HepG2 (cell line): ENCODE measurements around the gene GAL3ST1. TPM values are rescaled to one million over a fixed set of nuclear protein-coding genes. Genes with fewer than 3 reads are reported as not detected.

Source experiments
- AGO1 ChIP-seq: fragments of 200-400 bp; formaldehyde crosslinking; IDR thresholded peaks from 2 replicates; pipeline ENCODE4 v1.6.1; 2017; ENCODE audit warnings: mild to moderate bottlenecking, low read depth, low read length, moderate library complexity; ENCODE audit not compliant: poor library complexity, severe bottlenecking
- ATAD3A ChIP-seq: sonication (generic); formaldehyde crosslinking; IDR thresholded peaks from 2 replicates; pipeline ENCODE4 v1.4.0; 2020; ENCODE audit warnings: missing genetic modification reagents
- ATF2 ChIP-seq: sonication (generic); formaldehyde crosslinking; IDR thresholded peaks from 2 replicates; pipeline ENCODE4 v1.4.0; 2020; ENCODE audit warnings: missing genetic modification reagents
- ATRX ChIP-seq: sonication (generic); formaldehyde crosslinking; IDR thresholded peaks from 2 replicates; pipeline ENCODE4 v1.4.0; 2020; ENCODE audit warnings: missing genetic modification reagents, borderline replicate concordance
- BATF2 ChIP-seq: sonication (generic); formaldehyde crosslinking; IDR thresholded peaks from 2 replicates; pipeline ENCODE4 v1.8.0; 2022; ENCODE audit warnings: mild to moderate bottlenecking, missing genetic modification reagents, moderate library complexity
- BRF2 ChIP-seq: sonication (generic); formaldehyde crosslinking; IDR thresholded peaks from 2 replicates; pipeline ENCODE4 v1.8.1; 2022; ENCODE audit warnings: mild to moderate bottlenecking, missing genetic modification reagents
- GATAD1 ChIP-seq: IDR thresholded peaks from 2 replicates; pipeline ENCODE4 v1.6.1; 2016; ENCODE audit warnings: missing genetic modification reagents, missing compliant biosample characterization
- GTF3A ChIP-seq: sonication (generic); formaldehyde crosslinking; conservative IDR thresholded peaks from 2 replicates; pipeline ENCODE4 v1.4.0; 2020; ENCODE audit warnings: mild to moderate bottlenecking, missing genetic modification reagents
- KDM4B ChIP-seq: sonication (generic); formaldehyde crosslinking; IDR thresholded peaks from 2 replicates; pipeline ENCODE4 v1.4.0; 2020; ENCODE audit warnings: missing genetic modification reagents
- MTF2 ChIP-seq: sonication (generic); formaldehyde crosslinking; IDR thresholded peaks from 2 replicates; pipeline ENCODE4 v1.5.0; 2020; ENCODE audit warnings: missing genetic modification reagents, borderline replicate concordance
- NFYC ChIP-seq: IDR thresholded peaks from 2 replicates; pipeline ENCODE4 v1.6.1; 2016; ENCODE audit warnings: missing genetic modification reagents, missing compliant biosample characterization
- NONO ChIP-seq, 2 experiments: fragments of 450-650 bp in 1 of 2; sonication (generic) in 1 of 2; formaldehyde crosslinking in 1 of 2; IDR thresholded peaks in 1 of 2; conservative IDR thresholded peaks in 1 of 2; 2 replicates each; pipeline versions ENCODE4 v1.6.1 to v1.8.0; 2017 to 2022; ENCODE audit warnings: mild to moderate bottlenecking in 1 of 2, missing genetic modification reagents in 1 of 2, moderate library complexity in 1 of 2
- NR2C2 ChIP-seq: sonication (generic); formaldehyde crosslinking; IDR thresholded peaks from 2 replicates; pipeline ENCODE4 v1.4.0; 2020; ENCODE audit warnings: missing genetic modification reagents, mild to moderate bottlenecking, moderate library complexity, borderline replicate concordance
- PBX2 ChIP-seq: IDR thresholded peaks from 2 replicates; pipeline ENCODE4 v1.6.1; 2016; ENCODE audit warnings: control low read depth
- POLR2AphosphoS5 ChIP-seq: IDR thresholded peaks from 2 replicates; pipeline ENCODE4 v1.6.1; 2012; ENCODE audit warnings: low read depth, low read length
- RFX1 ChIP-seq: fragments of 450-650 bp; IDR thresholded peaks from 2 replicates; pipeline ENCODE4 v1.6.1; 2017
- RFX3 ChIP-seq: IDR thresholded peaks from 2 replicates; pipeline ENCODE4 v1.6.1; 2016; ENCODE audit warnings: missing biosample characterization, missing genetic modification reagents
- SP140L ChIP-seq: sonication (generic); formaldehyde crosslinking; IDR thresholded peaks from 2 replicates; pipeline ENCODE4 v1.4.0; 2020; ENCODE audit warnings: missing genetic modification reagents, borderline replicate concordance
- TBX2 ChIP-seq: sonication (generic); formaldehyde crosslinking; IDR thresholded peaks from 2 replicates; pipeline ENCODE4 v1.5.0; 2020; ENCODE audit warnings: missing genetic modification reagents, mild to moderate bottlenecking, borderline replicate concordance
- ZKSCAN1 ChIP-seq: fragments of 150-350 bp; IDR thresholded peaks from 2 replicates; pipeline ENCODE4 v1.6.1; 2014; ENCODE audit warnings: low read length
- ZNF414 ChIP-seq: sonication (generic); formaldehyde crosslinking; IDR thresholded peaks from 2 replicates; pipeline ENCODE4 v1.5.0; 2020; ENCODE audit warnings: missing genetic modification reagents
- ZNF598 ChIP-seq: sonication (generic); formaldehyde crosslinking; IDR thresholded peaks from 2 replicates; pipeline ENCODE4 v1.5.1; 2020; ENCODE audit warnings: mild to moderate bottlenecking, missing genetic modification reagents, borderline replicate concordance
- polyA plus RNA-seq, 8 experiments: library from polyadenylated mRNA; depleted of rRNA in 3 of 8; stranded (reverse) in 7 of 8; unstranded in 1 of 8; fragments of >200 nt; fragmentation: Illumina TruSeq in 4 of 8; extraction: Trizol in 4 of 8; gene quantifications; 2 replicates each; pipeline versions ENCODE4 v1.2.1 to v1.2.3, GENCODE V29; 2011 to 2016; ENCODE audit warnings: low read depth in 4 of 8, missing spikeins in 1 of 8, mixed read lengths in 1 of 8; ENCODE audit not compliant: insufficient read depth in 1 of 8
- total RNA-seq, 5 experiments: library from RNA; depleted of rRNA; stranded (reverse); fragments of >200 nt; fragmentation: Illumina TruSeq; extraction: Trizol; gene quantifications; 2 replicates each; pipeline ENCODE4 v1.2.3, GENCODE V29; 2016; ENCODE audit warnings: low read depth in 1 of 5
- TF ChIP-seq, protein P1 (sequence below): sonication (generic); formaldehyde crosslinking; IDR thresholded peaks from 2 replicates; pipeline ENCODE4 v1.5.1; 2020; ENCODE audit warnings: missing genetic modification reagents, mild to moderate bottlenecking, borderline replicate concordance

Gene GAL3ST1
- total and polyA plus RNA-seq, 2 of the 13 experiments (the other 11 are each of a cell fraction or from before 2014, with no cell fraction given): 4.4 to 14.7 TPM

DNA sequence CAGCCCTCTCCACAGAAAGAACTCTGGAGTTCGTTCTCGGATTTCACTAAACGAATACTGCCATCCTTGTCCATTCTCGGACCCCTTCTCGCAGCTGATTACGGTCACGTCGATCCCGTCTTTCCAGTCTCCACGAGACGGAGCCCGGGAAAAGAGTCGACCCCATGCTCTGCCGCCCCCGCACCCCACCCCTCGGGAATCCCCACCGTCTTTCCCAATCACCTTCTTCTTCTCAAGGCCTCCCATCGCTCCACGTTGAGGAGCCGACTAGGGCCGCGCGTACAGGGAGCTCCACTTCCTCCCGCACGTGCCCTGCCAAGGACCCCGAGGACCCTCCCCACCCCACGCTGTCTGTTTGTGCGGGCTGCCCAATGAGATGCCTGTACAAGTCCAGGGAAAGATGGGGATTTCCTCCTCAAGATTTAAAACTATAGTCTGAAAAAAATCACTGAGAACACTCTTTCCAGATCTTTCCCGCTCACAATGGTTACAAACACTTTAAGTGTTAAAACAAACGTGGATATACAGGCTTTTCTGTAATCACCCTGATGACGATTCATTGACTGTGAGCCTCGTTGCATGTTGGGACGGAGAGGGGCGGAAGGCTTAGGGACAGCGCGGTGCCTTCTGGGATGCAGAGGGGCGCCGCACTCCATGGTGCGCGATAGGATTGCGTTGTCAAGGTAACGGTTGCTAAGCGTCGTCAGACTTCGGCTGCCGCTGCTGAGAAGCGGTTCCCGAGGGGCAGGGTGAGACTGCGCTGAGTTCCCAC lies 17.3 kb upstream of the GAL3ST1 start, which contains the start of gene PES1 (continued):
- no peak for TF ChIP-seq NONO (IDR thresholded peaks at IDR 0.05)
- TF ChIP-seq NONO (CRISPR knock-in tag; conservative IDR thresholded peaks at IDR 0.05): peak; percentile 68
- peak; percentile 85 for TF ChIP-seq ATF2 (CRISPR knock-in tag)
- 0 out of 2 replicates have a peak, but pooled peaks have one; percentile 32 for TF ChIP-seq NFYC (CRISPR knock-in tag)
- 0 out of 2 replicates have a peak, but pooled peaks have one; percentile 46 for TF ChIP-seq ZNF414
- 0 out of 2 replicates have a peak, but pooled peaks have one; percentile 49 for TF ChIP-seq GTF3A (CRISPR knock-in tag)
- TF ChIP-seq KDM4B (CRISPR knock-in tag): no peak
- TF ChIP-seq AGO1: no peak
- no peak for TF ChIP-seq ATRX (CRISPR knock-in tag)
- no peak for TF ChIP-seq SP140L (CRISPR knock-in tag)
- peak; percentile 69 for TF ChIP-seq TBX2 (CRISPR knock-in tag)
- peak; percentile 93 for TF ChIP-seq GATAD1 (CRISPR knock-in tag)
- 0 out of 2 replicates have a peak, but pooled peaks have one; percentile 37 for TF ChIP-seq ZNF598 (CRISPR knock-in tag)
- TF ChIP-seq BATF2 (CRISPR knock-in tag): no peak
- no peak for TF ChIP-seq MTF2
- TF ChIP-seq RFX1: peak; percentile 99
- TF ChIP-seq NR2C2 (CRISPR knock-in tag): peak; percentile 83
- peak; percentile 45; the same call in 1 of the 2 replicates for TF ChIP-seq ZKSCAN1
- TF ChIP-seq POLR2AphosphoS5: peak; percentile 77
- peak; percentile 98 for TF ChIP-seq RFX3 (CRISPR knock-in tag)
- TF ChIP-seq PBX2 (CRISPR knock-in tag): 0 out of 2 replicates have a peak, but pooled peaks have one; percentile 15
- TF ChIP-seq BRF2: no peak
- TF ChIP-seq, protein P1, sequence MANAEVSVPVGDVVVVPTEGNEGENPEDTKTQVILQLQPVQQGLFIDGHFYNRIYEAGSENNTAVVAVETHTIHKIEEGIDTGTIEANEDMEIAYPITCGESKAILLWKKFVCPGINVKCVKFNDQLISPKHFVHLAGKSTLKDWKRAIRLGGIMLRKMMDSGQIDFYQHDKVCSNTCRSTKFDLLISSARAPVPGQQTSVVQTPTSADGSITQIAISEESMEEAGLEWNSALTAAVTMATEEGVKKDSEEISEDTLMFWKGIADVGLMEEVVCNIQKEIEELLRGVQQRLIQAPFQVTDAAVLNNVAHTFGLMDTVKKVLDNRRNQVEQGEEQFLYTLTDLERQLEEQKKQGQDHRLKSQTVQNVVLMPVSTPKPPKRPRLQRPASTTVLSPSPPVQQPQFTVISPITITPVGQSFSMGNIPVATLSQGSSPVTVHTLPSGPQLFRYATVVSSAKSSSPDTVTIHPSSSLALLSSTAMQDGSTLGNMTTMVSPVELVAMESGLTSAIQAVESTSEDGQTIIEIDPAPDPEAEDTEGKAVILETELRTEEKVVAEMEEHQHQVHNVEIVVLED: peak; percentile 88
- TF ChIP-seq ATAD3A: no peak
